ENCODE data around the gene CYBB. TPM values are rescaled to one million over a fixed set of nuclear protein-coding genes. Genes with fewer than 3 reads are reported as not detected.

Gene CYBB
- polyA plus RNA-seq, 12 donors, result 11.2 to 28.6 (median 19.2) TPM; not detected in 1

- no peak for DNase-seq
Measured at GRCh38 chrX:37829721-37830120, 49.9 kb downstream of the CYBB start.

GRCh38 chrX:37830371-37830770, 50.5 kb downstream of the CYBB start:
- DNase-seq, result no peak

- DNase-seq, result no peak
Measured at GRCh38 chrX:37834937-37835336, 55.1 kb downstream of the CYBB start.

- DNase-seq, result no peak
Measured at GRCh38 chrX:37840931-37841330, 61.1 kb downstream of the CYBB start.

GRCh38 chrX:37844622-37845021, 64.8 kb downstream of the CYBB start:
- DNase-seq, result no peak

- no peak for DNase-seq
Measured at GRCh38 chrX:37846141-37846540, 66.3 kb downstream of the CYBB start.

- no peak for DNase-seq
Measured at GRCh38 chrX:37846558-37846933, 66.7 kb downstream of the CYBB start.

- DNase-seq, result peak; percentile 41
Measured at GRCh38 chrX:37846934-37847732, 67.3 kb downstream of the CYBB start, which contains the start of gene DYNLT3. Gene DYNLT3 (minus strand): TSS chrX:37847571. CDS start chrX:37847510, 61 bp downstream.

GRCh38 chrX:37847733-37848197, 67.9 kb downstream of the CYBB start:
- DNase-seq, result no peak

GRCh38 chrX:37854148-37854547, 74.3 kb downstream of the CYBB start:
- no peak for DNase-seq

GRCh38 chrX:37854748-37855147, 74.9 kb downstream of the CYBB start:
- no peak for DNase-seq

- DNase-seq, result no peak
Measured at GRCh38 chrX:37860721-37861120, 80.9 kb downstream of the CYBB start.

GRCh38 chrX:37862851-37863250, 83.0 kb downstream of the CYBB start:
- DNase-seq, result no peak

Other genes starting within 250 kb of the CYBB start
- under 1 TPM in 10 of 12 donors, not detected in 2; 0.34 to 0.95 (median 0.68) TPM for gene LANCL3, start 208.4 kb upstream of the CYBB start, polyA plus RNA-seq (ENCODE audit: insufficient read length in 12 of 12)
- gene XK, start 94.3 kb upstream of the CYBB start, polyA plus RNA-seq (ENCODE audit: insufficient read length in 12 of 12), result 10 to 100 TPM in 7 of 12 donors, 1 to 10 TPM in 4, not detected in 1; 5.1 to 13.1 (median 10.3) TPM
- gene DYNLT3, start 67.5 kb downstream of the CYBB start, polyA plus RNA-seq (ENCODE audit: insufficient read length in 12 of 12), result 10 to 100 TPM in 9 of 12 donors, 1 to 10 TPM in 2, not detected in 1; 8.8 to 15.0 (median 12.6) TPM
- under 1 TPM in 10 of 12 donors, not detected in 2; 0.09 to 0.40 (median 0.22) TPM for gene SYTL5, start 226.5 kb downstream of the CYBB start, polyA plus RNA-seq (ENCODE audit: insufficient read length in 12 of 12)